Fibroblast of mammary gland (primary cell): ENCODE measurements around the gene SLCO4A1.
A peak's percentile ranks its signal among the peaks of the same experiment; 100 is the strongest.

Experiments used
- DNase-seq: peaks from one replicate; pipeline ENCODE4 v3.0.0-alpha.2; 2010; ENCODE audit warnings: low read depth
- H3K4me3 ChIP-seq: 2 replicates; pipeline ENCODE4 v1.5.1; 2011; ENCODE audit warnings: low read depth, mild to moderate bottlenecking, low read length, moderate library complexity; ENCODE audit not compliant: control insufficient read depth
- TF ChIP-seq, protein P1 (sequence below): conservative IDR thresholded peaks from 2 replicates; pipeline ENCODE4 v1.5.1; 2011; ENCODE audit warnings: low read depth, low read length, inconsistent platforms; ENCODE audit not compliant: control insufficient read depth, insufficient read depth

Gene SLCO4A1

GRCh38 chr20:62667530-62668440, 25.5 kb downstream of the SLCO4A1 start:
- TF ChIP-seq, protein P1, sequence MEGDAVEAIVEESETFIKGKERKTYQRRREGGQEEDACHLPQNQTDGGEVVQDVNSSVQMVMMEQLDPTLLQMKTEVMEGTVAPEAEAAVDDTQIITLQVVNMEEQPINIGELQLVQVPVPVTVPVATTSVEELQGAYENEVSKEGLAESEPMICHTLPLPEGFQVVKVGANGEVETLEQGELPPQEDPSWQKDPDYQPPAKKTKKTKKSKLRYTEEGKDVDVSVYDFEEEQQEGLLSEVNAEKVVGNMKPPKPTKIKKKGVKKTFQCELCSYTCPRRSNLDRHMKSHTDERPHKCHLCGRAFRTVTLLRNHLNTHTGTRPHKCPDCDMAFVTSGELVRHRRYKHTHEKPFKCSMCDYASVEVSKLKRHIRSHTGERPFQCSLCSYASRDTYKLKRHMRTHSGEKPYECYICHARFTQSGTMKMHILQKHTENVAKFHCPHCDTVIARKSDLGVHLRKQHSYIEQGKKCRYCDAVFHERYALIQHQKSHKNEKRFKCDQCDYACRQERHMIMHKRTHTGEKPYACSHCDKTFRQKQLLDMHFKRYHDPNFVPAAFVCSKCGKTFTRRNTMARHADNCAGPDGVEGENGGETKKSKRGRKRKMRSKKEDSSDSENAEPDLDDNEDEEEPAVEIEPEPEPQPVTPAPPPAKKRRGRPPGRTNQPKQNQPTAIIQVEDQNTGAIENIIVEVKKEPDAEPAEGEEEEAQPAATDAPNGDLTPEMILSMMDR, result no peak
- no peak overlapping the region for H3K4me3 ChIP-seq
- no peak for DNase-seq

GRCh38 chr20:62668441-62669027, 26.2 kb downstream of the SLCO4A1 start:
- H3K4me3 ChIP-seq, result no peak overlapping the region
- DNase-seq, result peak; percentile 75
- TF ChIP-seq, protein P1, result peak; percentile 92

GRCh38 chr20:62669249-62669648, 26.9 kb downstream of the SLCO4A1 start:
- TF ChIP-seq, protein P1, result no peak
- DNase-seq, result no peak
- no peak overlapping the region for H3K4me3 ChIP-seq

- H3K4me3 ChIP-seq, result no peak overlapping the region
- no peak for DNase-seq
- TF ChIP-seq, protein P1, result no peak
These were observed 27.9 kb downstream of the SLCO4A1 start for GRCh38 chr20:62670156-62670555.

- DNase-seq, result no peak
- no peak overlapping the region for H3K4me3 ChIP-seq
- TF ChIP-seq, protein P1, result no peak
These were observed 28.7 kb downstream of the SLCO4A1 start for GRCh38 chr20:62670998-62671397.

- no peak overlapping the region for H3K4me3 ChIP-seq
- TF ChIP-seq, protein P1, result no peak
- DNase-seq, result no peak
These were observed 29.5 kb downstream of the SLCO4A1 start for GRCh38 chr20:62671765-62672164.
